ENCODE measurements around the gene NKTR. TPM values are rescaled to one million over a fixed set of nuclear protein-coding genes. Genes with fewer than 3 reads are reported as not detected.

Gene NKTR
- total RNA-seq, 1 experiment from 2014 or later, result 89.3 TPM

GRCh38 chr3:42638339-42638842 lies 37.9 kb downstream of the NKTR start:
- Mint-ChIP-seq H3K4me3 (no peak overlapping the region), H3K9me3 (no peaks in the 10 kb centered on the region), H3K27me3 (ENCODE audit: low read depth) (no peaks in the 10 kb centered on the region), H3K27ac (no peak overlapping the region), H3K4me1 (no peaks in the 10 kb centered on the region), H3K36me3 (peaks cover 42% of the 10 kb centered on the region)
- ATAC-seq, result no peak
- DNase-seq (ENCODE audit: low spot score), result no peak
- ChIA-PET CTCF (no interaction called here), POLR2A (no interaction called here)
- TF ChIP-seq ZBTB21 (CRISPR knock-in tag; IDR thresholded peaks at IDR 0.05; ENCODE audit: borderline replicate concordance), result no peak
- no peak for TF ChIP-seq RELA (CRISPR knock-in tag; IDR thresholded peaks at IDR 0.05; ENCODE audit: borderline replicate concordance)
- no peak for TF ChIP-seq CDX4 (CRISPR knock-in tag; IDR thresholded peaks at IDR 0.05; ENCODE audit: borderline replicate concordance)
- TF ChIP-seq HMGXB4 (CRISPR knock-in tag; IDR thresholded peaks at IDR 0.05), result no peak
- TF ChIP-seq NR3C1 (CRISPR knock-in tag; conservative IDR thresholded peaks at IDR 0.05; ENCODE audit: low read depth), result no peak
- no peak for TF ChIP-seq ZNF423 (CRISPR knock-in tag; IDR thresholded peaks at IDR 0.05)
- TF ChIP-seq PRRX2 (CRISPR knock-in tag; IDR thresholded peaks at IDR 0.05), result no peak
- no peak for TF ChIP-seq ZNF396 (CRISPR knock-in tag; IDR thresholded peaks at IDR 0.05; ENCODE audit: borderline replicate concordance)
- TF ChIP-seq ZNF416 (CRISPR knock-in tag; IDR thresholded peaks at IDR 0.05), result no peak
- no peak for TF ChIP-seq IRF1 (CRISPR knock-in tag; IDR thresholded peaks at IDR 0.05)
- no peak for TF ChIP-seq ATF2 (CRISPR knock-in tag; IDR thresholded peaks at IDR 0.05; ENCODE audit: borderline replicate concordance, low read depth)
- no peak for TF ChIP-seq GRHL2 (CRISPR knock-in tag; IDR thresholded peaks at IDR 0.05; ENCODE audit: insufficient replicate concordance, severe bottlenecking)
- no peak for TF ChIP-seq ZNF138 (CRISPR knock-in tag; conservative IDR thresholded peaks at IDR 0.05)

GRCh38 chr3:42639192-42639591 lies 38.7 kb downstream of the NKTR start:
- Mint-ChIP-seq H3K27ac (no peak overlapping the region), H3K4me1 (no peaks in the 10 kb centered on the region), H3K36me3 (peaks cover 40% of the 10 kb centered on the region), H3K4me3 (no peak overlapping the region), H3K9me3 (no peaks in the 10 kb centered on the region), H3K27me3 (ENCODE audit: low read depth) (no peaks in the 10 kb centered on the region)
- ATAC-seq (no peak), DNase-seq (ENCODE audit: low spot score) (no peak)
- CTCF ChIA-PET, result no interaction called here
- TF ChIP-seq HMGA2 (CRISPR knock-in tag; IDR thresholded peaks at IDR 0.05) (no peak), KAT7 (CRISPR knock-in tag; IDR thresholded peaks at IDR 0.05; ENCODE audit: borderline replicate concordance) (no peak)
- POLR2A ChIA-PET, result no interaction called here

GRCh38 chr3:42640129-42640528 lies 39.6 kb downstream of the NKTR start:
- no peak for ATAC-seq
- no peak overlapping the region for H3K27ac Mint-ChIP-seq
- no peaks in the 10 kb centered on the region for H3K4me1 Mint-ChIP-seq
- TF ChIP-seq STAT6 (CRISPR knock-in tag; conservative IDR thresholded peaks at IDR 0.05; ENCODE audit: low read depth) (no peak), ZNF532 (CRISPR knock-in tag; IDR thresholded peaks at IDR 0.05; ENCODE audit: borderline replicate concordance) (no peak), ZBTB21 (CRISPR knock-in tag; IDR thresholded peaks at IDR 0.05; ENCODE audit: borderline replicate concordance) (no peak), GRHL2 (CRISPR knock-in tag; IDR thresholded peaks at IDR 0.05; ENCODE audit: insufficient replicate concordance, severe bottlenecking) (no peak), ZNF423 (CRISPR knock-in tag; IDR thresholded peaks at IDR 0.05) (no peak), HMGA2 (CRISPR knock-in tag; IDR thresholded peaks at IDR 0.05) (no peak), ZBTB43 (CRISPR knock-in tag; IDR thresholded peaks at IDR 0.05) (no peak)
- H3K9me3 Mint-ChIP-seq, result no peaks in the 10 kb centered on the region
- ChIA-PET CTCF (no interaction called here), POLR2A (no interaction called here)
- H3K36me3 Mint-ChIP-seq, result peaks cover 42% of the 10 kb centered on the region
- no peak for DNase-seq (ENCODE audit: low spot score)
- H3K27me3 Mint-ChIP-seq (ENCODE audit: low read depth), result no peaks in the 10 kb centered on the region
- H3K4me3 Mint-ChIP-seq, result no peak overlapping the region
